ENCODE results near the gene IFT122.

The IFT122 gene

GRCh38 chr3:129441215-129441614 is 1.2 kb downstream of the IFT122 start:
- ChIA-PET CTCF (interaction anchor here (0.8 kb wide), 1 partner anchor 9 kb away, joined by 6 read pairs; no protein-coding TSS in a partner anchor), POLR2A (interaction anchor here (0.8 to 2.4 kb wide), 5 partner anchors 10 to 263 kb away, joined by 3 to 13 read pairs (median 4); partner anchors contain the start of gene EFCAB12)
- no peak for DNase-seq (ENCODE audit: extremely low spot score)
- TF ChIP-seq HDGF (IDR thresholded peaks at IDR 0.05; ENCODE audit: borderline replicate concordance) (no peak), NFRKB (IDR thresholded peaks at IDR 0.05) (no peak), ARNT (IDR thresholded peaks at IDR 0.05) (no peak), SP1 (IDR thresholded peaks at IDR 0.05) (no peak), FOXM1 (IDR thresholded peaks at IDR 0.05; ENCODE audit: borderline replicate concordance) (no peak), ZNF384 (IDR thresholded peaks at IDR 0.05) (no peak), L3MBTL2 (conservative IDR thresholded peaks at IDR 0.05) (no peak)
- TF ChIP-seq, protein P1, sequence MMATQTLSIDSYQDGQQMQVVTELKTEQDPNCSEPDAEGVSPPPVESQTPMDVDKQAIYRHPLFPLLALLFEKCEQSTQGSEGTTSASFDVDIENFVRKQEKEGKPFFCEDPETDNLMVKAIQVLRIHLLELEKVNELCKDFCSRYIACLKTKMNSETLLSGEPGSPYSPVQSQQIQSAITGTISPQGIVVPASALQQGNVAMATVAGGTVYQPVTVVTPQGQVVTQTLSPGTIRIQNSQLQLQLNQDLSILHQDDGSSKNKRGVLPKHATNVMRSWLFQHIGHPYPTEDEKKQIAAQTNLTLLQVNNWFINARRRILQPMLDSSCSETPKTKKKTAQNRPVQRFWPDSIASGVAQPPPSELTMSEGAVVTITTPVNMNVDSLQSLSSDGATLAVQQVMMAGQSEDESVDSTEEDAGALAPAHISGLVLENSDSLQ (IDR thresholded peaks at IDR 0.05): no peak

GRCh38 chr3:129441782-129442181 is 1.8 kb downstream of the IFT122 start:
- DNase-seq (ENCODE audit: extremely low spot score): no peak
- TF ChIP-seq SP1 (IDR thresholded peaks at IDR 0.05) (no peak), L3MBTL2 (conservative IDR thresholded peaks at IDR 0.05) (no peak), FOXM1 (IDR thresholded peaks at IDR 0.05; ENCODE audit: borderline replicate concordance) (no peak), ELF4 (IDR thresholded peaks at IDR 0.05) (no peak), FOXA1 (IDR thresholded peaks at IDR 0.05) (no peak), CTBP1 (IDR thresholded peaks at IDR 0.05; ENCODE audit: borderline replicate concordance) (no peak), NFRKB (IDR thresholded peaks at IDR 0.05) (no peak), ZNF384 (IDR thresholded peaks at IDR 0.05) (no peak), BHLHE40 (IDR thresholded peaks at IDR 0.05; ENCODE audit: borderline replicate concordance) (no peak), TARDBP (IDR thresholded peaks at IDR 0.05) (no peak), FOXK2 (IDR thresholded peaks at IDR 0.05) (no peak), ARNT (IDR thresholded peaks at IDR 0.05) (no peak), LEF1 (IDR thresholded peaks at IDR 0.05; ENCODE audit: borderline replicate concordance) (no peak), HDGF (IDR thresholded peaks at IDR 0.05; ENCODE audit: borderline replicate concordance) (no peak), SUZ12 (IDR thresholded peaks at IDR 0.05) (no peak)
- TF ChIP-seq, protein P1 (IDR thresholded peaks at IDR 0.05): no peak
- ChIA-PET CTCF (interaction anchor here (0.8 kb wide), 1 partner anchor 9 kb away, joined by 6 read pairs; no protein-coding TSS in a partner anchor), POLR2A (interaction anchor here (1.3 to 2.4 kb wide), 2 partner anchors 14 to 263 kb away, joined by 3 to 13 read pairs; partner anchors contain the start of gene EFCAB12)

GRCh38 chr3:129442486-129442885 is 2.5 kb downstream of the IFT122 start:
- ChIA-PET POLR2A (no interaction called here), CTCF (no interaction called here)
- no peak for DNase-seq (ENCODE audit: extremely low spot score)
- TF ChIP-seq BHLHE40 (IDR thresholded peaks at IDR 0.05; ENCODE audit: borderline replicate concordance) (no peak), FOXA1 (IDR thresholded peaks at IDR 0.05) (no peak), SP1 (IDR thresholded peaks at IDR 0.05) (no peak), FOXM1 (IDR thresholded peaks at IDR 0.05; ENCODE audit: borderline replicate concordance) (no peak), ZNF384 (IDR thresholded peaks at IDR 0.05) (no peak), SUZ12 (IDR thresholded peaks at IDR 0.05) (no peak), CTBP1 (IDR thresholded peaks at IDR 0.05; ENCODE audit: borderline replicate concordance) (no peak), ARNT (IDR thresholded peaks at IDR 0.05) (no peak)

- no peak for DNase-seq (ENCODE audit: extremely low spot score)
- POLR2A ChIA-PET: no interaction called here
- CTCF ChIA-PET: no interaction called here
- TF ChIP-seq ELF4 (IDR thresholded peaks at IDR 0.05) (no peak), SP1 (IDR thresholded peaks at IDR 0.05) (no peak), SUZ12 (IDR thresholded peaks at IDR 0.05) (no peak), HDGF (IDR thresholded peaks at IDR 0.05; ENCODE audit: borderline replicate concordance) (no peak)
Measured at GRCh38 chr3:129442947-129443346, 2.9 kb downstream of the IFT122 start.

GRCh38 chr3:129445471-129445870 is 5.4 kb downstream of the IFT122 start:
- DNase-seq (ENCODE audit: extremely low spot score): no peak
- TF ChIP-seq FOXA1 (IDR thresholded peaks at IDR 0.05) (no peak), TARDBP (IDR thresholded peaks at IDR 0.05) (no peak), L3MBTL2 (conservative IDR thresholded peaks at IDR 0.05) (no peak), LEF1 (IDR thresholded peaks at IDR 0.05; ENCODE audit: borderline replicate concordance) (no peak)
- ChIA-PET CTCF (no interaction called here), POLR2A (no interaction called here)

DNA sequence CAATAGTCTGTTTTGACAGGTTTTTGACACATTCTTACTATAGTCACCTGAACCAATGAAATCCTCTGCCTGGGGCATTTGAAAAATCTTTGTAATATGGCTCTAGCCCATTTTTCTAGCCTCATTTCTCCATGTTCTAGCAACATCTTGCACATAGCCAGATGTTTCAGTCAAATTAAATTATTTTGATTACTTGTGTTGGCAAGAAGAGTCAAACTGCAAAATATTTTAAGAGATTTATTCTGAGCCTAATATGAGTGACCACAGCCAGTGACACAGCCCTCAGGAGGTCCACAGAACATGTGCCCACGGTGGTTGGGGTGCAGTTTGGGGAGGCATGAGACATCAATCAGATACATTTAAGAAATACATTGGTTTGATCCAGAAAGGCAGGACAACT is 6.9 kb downstream of the IFT122 start:
- no peak for DNase-seq (ENCODE audit: extremely low spot score)
- no peak for TF ChIP-seq NFRKB (IDR thresholded peaks at IDR 0.05)
- no peak for TF ChIP-seq BHLHE40 (IDR thresholded peaks at IDR 0.05; ENCODE audit: borderline replicate concordance)
- no peak for TF ChIP-seq FOXK2 (IDR thresholded peaks at IDR 0.05)
- TF ChIP-seq HDGF (IDR thresholded peaks at IDR 0.05; ENCODE audit: borderline replicate concordance): no peak
- TF ChIP-seq ELF4 (IDR thresholded peaks at IDR 0.05): no peak
- TF ChIP-seq FOXM1 (IDR thresholded peaks at IDR 0.05; ENCODE audit: borderline replicate concordance): no peak
- no peak for TF ChIP-seq ARNT (IDR thresholded peaks at IDR 0.05)
- TF ChIP-seq LEF1 (IDR thresholded peaks at IDR 0.05; ENCODE audit: borderline replicate concordance): no peak
- no peak for TF ChIP-seq FOXA1 (IDR thresholded peaks at IDR 0.05)
- TF ChIP-seq TARDBP (IDR thresholded peaks at IDR 0.05): no peak
- TF ChIP-seq SP1 (IDR thresholded peaks at IDR 0.05): no peak
- TF ChIP-seq SUZ12 (IDR thresholded peaks at IDR 0.05): no peak
- TF ChIP-seq ZNF384 (IDR thresholded peaks at IDR 0.05): no peak
- no peak for TF ChIP-seq L3MBTL2 (conservative IDR thresholded peaks at IDR 0.05)
- ChIA-PET POLR2A (no interaction called here), CTCF (no interaction called here)

DNA sequence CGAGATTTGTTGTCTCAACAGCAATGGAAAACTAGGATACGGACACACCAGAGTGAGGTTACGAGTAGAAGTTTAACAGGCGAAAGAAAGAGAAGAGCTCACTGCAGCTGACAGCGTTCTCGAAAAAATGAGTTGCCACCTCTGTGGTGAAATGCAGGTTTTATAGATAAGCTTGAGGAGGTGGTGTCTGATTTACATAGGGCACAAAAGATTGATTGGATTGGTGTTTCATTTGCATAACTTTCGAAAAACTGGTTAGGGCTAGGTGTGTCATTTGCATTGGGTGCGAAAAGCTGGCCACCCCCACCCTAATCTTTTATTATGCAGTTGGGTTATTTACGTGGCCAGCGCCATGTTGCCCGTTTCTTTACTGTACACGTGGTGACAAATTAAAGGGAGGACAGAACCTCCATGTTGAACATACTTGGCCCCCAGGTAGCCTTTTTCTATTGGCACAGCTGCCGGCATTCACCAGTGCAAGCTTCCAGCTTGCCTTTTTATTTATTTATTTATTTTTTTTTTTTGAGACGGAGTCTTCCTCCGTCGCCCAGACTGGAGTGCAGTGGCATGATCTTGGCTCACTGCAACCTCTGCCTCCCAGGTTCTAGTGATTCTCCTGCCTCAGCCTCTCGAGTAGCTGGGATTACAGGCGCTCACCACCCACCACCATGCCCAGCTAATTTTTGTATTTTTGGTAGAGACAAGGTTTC is 8.3 kb downstream of the IFT122 start:
- POLR2A ChIA-PET: interaction anchor here (2.4 kb wide), 1 partner anchor 9 kb away, joined by 13 read pairs; the partner anchor contains the start of genes IFT122 and MBD4
- no peak for TF ChIP-seq LEF1 (IDR thresholded peaks at IDR 0.05; ENCODE audit: borderline replicate concordance)
- no peak for TF ChIP-seq NFRKB (IDR thresholded peaks at IDR 0.05)
- TF ChIP-seq SP1 (IDR thresholded peaks at IDR 0.05): no peak
- TF ChIP-seq FOXA1 (IDR thresholded peaks at IDR 0.05): no peak
- TF ChIP-seq SUZ12 (IDR thresholded peaks at IDR 0.05): no peak
- TF ChIP-seq, protein P1 (IDR thresholded peaks at IDR 0.05): no peak
- no peak for TF ChIP-seq ELF4 (IDR thresholded peaks at IDR 0.05)
- TF ChIP-seq TARDBP (IDR thresholded peaks at IDR 0.05): no peak
- TF ChIP-seq CTBP1 (IDR thresholded peaks at IDR 0.05; ENCODE audit: borderline replicate concordance): no peak
- TF ChIP-seq ARNT (IDR thresholded peaks at IDR 0.05): no peak
- TF ChIP-seq HDGF (IDR thresholded peaks at IDR 0.05; ENCODE audit: borderline replicate concordance): no peak
- no peak for TF ChIP-seq BHLHE40 (IDR thresholded peaks at IDR 0.05; ENCODE audit: borderline replicate concordance)
- no peak for TF ChIP-seq FOXM1 (IDR thresholded peaks at IDR 0.05; ENCODE audit: borderline replicate concordance)
- TF ChIP-seq L3MBTL2 (conservative IDR thresholded peaks at IDR 0.05): no peak
- no peak for TF ChIP-seq ZNF384 (IDR thresholded peaks at IDR 0.05)
- TF ChIP-seq FOXK2 (IDR thresholded peaks at IDR 0.05): no peak
- no peak for DNase-seq (ENCODE audit: extremely low spot score)
- CTCF ChIA-PET: no interaction called here

Data from HEK293T (cell line).